GM23338 (cell line): ENCODE results near the gene JMY.

Experiments
- CREB1 ChIP-seq: fragments of 250-450 bp; sonication (Bioruptor Pico); IDR thresholded peaks from 2 replicates; pipeline ENCODE4 v1.5.0; 2020; ENCODE audit warnings: low read depth, mild to moderate bottlenecking, moderate library complexity
- CTCF ChIP-seq, 2 experiments: fragments of 200-600 bp in 1 of 2; sonication (generic) in 1 of 2; conservative IDR thresholded peaks; 2 replicates each; pipeline versions ENCODE4 v1.5.1 to v1.6.1; 2016 to 2017; ENCODE audit warnings: antibody characterized with exemption in 2 of 2, low read depth in 2 of 2, mild to moderate bottlenecking in 2 of 2, moderate library complexity in 1 of 2
- ETS1 ChIP-seq: IDR thresholded peaks from 2 replicates; pipeline ENCODE4 v1.6.1; 2016; ENCODE audit warnings: antibody characterized with exemption
- EZH2 ChIP-seq: fragments of 200-600 bp; sonication (generic); IDR thresholded peaks from one replicate; pipeline ENCODE4 v1.8.0; 2017; ENCODE audit warnings: antibody characterized with exemption, mild to moderate bottlenecking, low read depth; ENCODE audit not compliant: unreplicated experiment
- EZH2phosphoT487 ChIP-seq: fragments of 200-600 bp; sonication (generic); IDR thresholded peaks from one replicate; pipeline ENCODE4 v1.8.1; 2018; ENCODE audit warnings: antibody characterized with exemption; ENCODE audit not compliant: unreplicated experiment
- JUNB ChIP-seq: IDR thresholded peaks from one replicate; pipeline ENCODE4 v1.6.1; 2016; ENCODE audit warnings: antibody characterized with exemption; ENCODE audit not compliant: unreplicated experiment
- POLR2AphosphoS5 ChIP-seq: IDR thresholded peaks from 2 replicates; pipeline ENCODE4 v1.6.1; 2016; ENCODE audit warnings: antibody characterized with exemption, low read depth
- REST ChIP-seq: IDR thresholded peaks from one replicate; pipeline ENCODE4 v1.6.1; 2018; ENCODE audit warnings: antibody characterized with exemption; ENCODE audit not compliant: unreplicated experiment
- STAT1 ChIP-seq: IDR thresholded peaks from one replicate; pipeline ENCODE4 v1.6.1; 2016; ENCODE audit warnings: antibody characterized with exemption; ENCODE audit not compliant: unreplicated experiment
- ZNF114 ChIP-seq: fragments of 250-450 bp; sonication (Bioruptor Pico); IDR thresholded peaks from 2 replicates; pipeline ENCODE4 v1.5.0; 2020; ENCODE audit warnings: mild to moderate bottlenecking, moderate library complexity

GRCh38 chr5:79259383-79259782, 23.5 kb downstream of the JMY start:
- TF ChIP-seq REST (no peak), CTCF (conservative IDR thresholded peaks at IDR 0.05; ENCODE audit: low read depth in 2 of 2) (no peak), EZH2 (no peak), POLR2AphosphoS5 (no peak), ZNF114 (no peak), EZH2phosphoT487 (no peak), CREB1 (CRISPR knock-in tag) (no peak), JUNB (no peak), ETS1 (no peak), STAT1 (no peak)
